Measurements from ENCODE around the gene FHL1. TPM values are rescaled to one million over a fixed set of nuclear protein-coding genes. Genes with fewer than 3 reads are reported as not detected.
A peak's percentile ranks its signal among the peaks of the same experiment; 100 is the strongest.

The FHL1 gene
- total RNA-seq, 4 donors from 2014 or later, result 139 to 617 (median 162) TPM

- H3K4me3 ChIP-seq, result peak within 1 kb of the TSS; percentile 54 to 78 (median 69)
- intact Hi-C loops (cut with DNase I; ENCODE audit: low total_unique reads) (no loop called here), in situ Hi-C loops (cut with MboI; ENCODE audit: low pct_ligation_motif_present in 1 of 4, low pct_unique_long_range_greater_than_20kb in 1 of 4, low sequenced_read_pairs in 3 of 4) (loop anchor here in 1 of 4 donors (25.0 kb wide), 1 partner anchor 214 kb away; no protein-coding TSS in a partner anchor)
- peak; percentile 64 for DNase-seq
- H3K27ac ChIP-seq, result peak within 1 kb of the TSS; percentile 75 to 85 (median 80)
- TF ChIP-seq POLR2A (IDR thresholded peaks at IDR 0.05) (no peak), POLR2AphosphoS5 (IDR thresholded peaks at IDR 0.05) (peak; percentile 53 to 63 (median 54))
- 49 to 53% methylated on average over 2 to 45 of the region's 73 CpGs for WGBS, 2 donors (ENCODE audit: low coverage in 1 of 2)
- H3K27me3 ChIP-seq, result no peaks in the 10 kb centered on the region
- H3K4me1 ChIP-seq, result peaks cover 0 to 6% (median 0%) of the 10 kb centered on the region in 4 donors
- no peaks in the 10 kb centered on the region for H3K36me3 ChIP-seq
- H3K9me3 ChIP-seq, result no peaks in the 10 kb centered on the region
Observed at GRCh38 chrX:136251041-136251991, 104.0 kb downstream of the FHL1 start, which contains the start of gene MAP7D3. MAP7D3 (minus strand) TSS chrX:136251400; CDS start chrX:136251358, 42 bp downstream.

- peak overlapping the region in 3 of 4 donors; percentile 28 to 55 (median 29) for H3K27ac ChIP-seq
- WGBS, 2 donors (ENCODE audit: low coverage in 1 of 2), result 63 to 81% methylated on average over 3 to 5 of the region's 5 CpGs
- no peak for DNase-seq
- in situ Hi-C loops (cut with MboI; ENCODE audit: low pct_ligation_motif_present in 1 of 4, low pct_unique_long_range_greater_than_20kb in 1 of 4, low sequenced_read_pairs in 3 of 4), result loop anchor here in 1 of 4 donors (25.0 kb wide), 1 partner anchor 218 kb away; no protein-coding TSS in a partner anchor
- TF ChIP-seq EP300 (IDR thresholded peaks at IDR 0.05; ENCODE audit: low read depth), result no peak
- no peak for TF ChIP-seq CTCF (IDR thresholded peaks at IDR 0.05)
- TF ChIP-seq POLR2A (IDR thresholded peaks at IDR 0.05), result no peak
- TF ChIP-seq POLR2AphosphoS5 (IDR thresholded peaks at IDR 0.05), result no peak
- no peak overlapping the region for H3K4me3 ChIP-seq
- intact Hi-C loops (cut with DNase I; ENCODE audit: low total_unique reads), result no loop called here
- no peaks in the 10 kb centered on the region for H3K27me3 ChIP-seq
- H3K36me3 ChIP-seq, result no peaks in the 10 kb centered on the region
- no peaks in the 10 kb centered on the region for H3K4me1 ChIP-seq
- H3K9me3 ChIP-seq, result no peaks in the 10 kb centered on the region
Observed at GRCh38 chrX:136255541-136255940, 108.2 kb downstream of the FHL1 start.

GRCh38 chrX:136256026-136256425 is 108.7 kb downstream of the FHL1 start:
- TF ChIP-seq EP300 (IDR thresholded peaks at IDR 0.05; ENCODE audit: low read depth), result no peak
- no peak for TF ChIP-seq POLR2AphosphoS5 (IDR thresholded peaks at IDR 0.05)
- TF ChIP-seq POLR2A (IDR thresholded peaks at IDR 0.05), result no peak
- TF ChIP-seq CTCF (IDR thresholded peaks at IDR 0.05), result no peak
- no peaks in the 10 kb centered on the region for H3K9me3 ChIP-seq
- no peaks in the 10 kb centered on the region for H3K4me1 ChIP-seq
- in situ Hi-C loops (cut with MboI; ENCODE audit: low pct_ligation_motif_present in 1 of 4, low pct_unique_long_range_greater_than_20kb in 1 of 4, low sequenced_read_pairs in 3 of 4) (loop anchor here in 1 of 4 donors (25.0 kb wide), 1 partner anchor 219 kb away; no protein-coding TSS in a partner anchor), intact Hi-C loops (cut with DNase I; ENCODE audit: low total_unique reads) (no loop called here)
- H3K36me3 ChIP-seq, result no peaks in the 10 kb centered on the region
- H3K4me3 ChIP-seq, result no peak overlapping the region
- peak overlapping the region in 3 of 4 donors; percentile 28 to 48 (median 29) for H3K27ac ChIP-seq
- no peaks in the 10 kb centered on the region for H3K27me3 ChIP-seq
- no peak for DNase-seq
- 43 to 49% methylated on average over 3 to 7 of the region's 7 CpGs for WGBS, 2 donors (ENCODE audit: low coverage in 1 of 2)

GRCh38 chrX:136258951-136259350 is 111.6 kb downstream of the FHL1 start:
- no peak for TF ChIP-seq POLR2AphosphoS5 (IDR thresholded peaks at IDR 0.05)
- no peak for TF ChIP-seq EP300 (IDR thresholded peaks at IDR 0.05; ENCODE audit: low read depth)
- no peak for TF ChIP-seq CTCF (IDR thresholded peaks at IDR 0.05)
- TF ChIP-seq POLR2A (IDR thresholded peaks at IDR 0.05), result no peak
- 60% methylated on average over 1 of the region's 1 CpG; no CpG with 5 or more reads in 1 of the 2 donors for WGBS, 2 donors (ENCODE audit: low coverage in 1 of 2)
- Histone ChIP-seq H3K9me3 (no peaks in the 10 kb centered on the region), H3K27me3 (no peaks in the 10 kb centered on the region), H3K36me3 (no peaks in the 10 kb centered on the region), H3K4me1 (no peaks in the 10 kb centered on the region), H3K27ac (no peak overlapping the region), H3K4me3 (no peak overlapping the region)
- in situ Hi-C loops (cut with MboI; ENCODE audit: low pct_ligation_motif_present in 1 of 4, low pct_unique_long_range_greater_than_20kb in 1 of 4, low sequenced_read_pairs in 3 of 4), result loop anchor here in 1 of 4 donors (25.0 kb wide), 1 partner anchor 222 kb away; no protein-coding TSS in a partner anchor
- no peak for DNase-seq
- intact Hi-C loops (cut with DNase I; ENCODE audit: low total_unique reads), result no loop called here

Measured in transverse colon (tissue), 4 donors.